ENCODE results near the gene A4GALT. TPM values are rescaled to one million over a fixed set of nuclear protein-coding genes. Genes with fewer than 3 reads are reported as not detected.
"Not testable (repeated sequence)": the region's sequence is repeated elsewhere in the genome, so short reads cannot be mapped to it uniquely, and the experiment has no call there.

A4GALT gene
- total RNA-seq, 1 donor from 2014 or later: 32.8 TPM

- Mint-ChIP-seq H3K36me3 (ENCODE audit: unreplicated experiment) (no peaks in the 10 kb centered on the region), H3K27me3 (ENCODE audit: unreplicated experiment) (peaks cover 6% of the 10 kb centered on the region), H3K4me1 (ENCODE audit: unreplicated experiment) (peaks cover 3% of the 10 kb centered on the region), H3K4me3 (ENCODE audit: unreplicated experiment) (no peak overlapping the region), H3K27ac (ENCODE audit: unreplicated experiment) (no peak overlapping the region), H3K9me3 (ENCODE audit: unreplicated experiment) (no peaks in the 10 kb centered on the region)
- TF ChIP-seq CTCF (IDR thresholded peaks at IDR 0.05): no peak
- no peak for DNase-seq (ENCODE audit: extremely low spot score, unreplicated experiment)
Measured at GRCh38 chr22:42734406-42734805, 13.7 kb upstream of the A4GALT start.

DNA sequence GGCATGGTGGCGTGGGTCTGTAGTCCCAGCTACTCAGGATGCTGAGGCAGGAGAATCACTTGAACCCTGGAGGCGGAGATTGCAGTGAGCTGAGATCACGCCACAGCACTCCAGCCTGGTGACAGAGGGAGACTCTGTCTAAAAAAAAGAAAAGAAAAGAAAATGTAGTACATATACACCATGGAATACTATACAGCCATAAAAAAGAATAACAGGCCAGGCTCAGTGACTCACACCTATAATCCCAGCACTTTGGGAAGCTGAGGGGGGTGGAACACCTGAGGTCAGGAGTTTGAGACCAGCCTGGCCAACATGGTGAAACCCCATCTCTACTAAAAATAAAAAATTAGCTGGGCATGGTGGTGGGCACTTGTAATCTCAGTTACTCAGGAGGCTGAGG, 12.7 kb upstream of the A4GALT start:
- not testable (repeated sequence) for H3K9me3 Mint-ChIP-seq (ENCODE audit: unreplicated experiment); H3K36me3 Mint-ChIP-seq (ENCODE audit: unreplicated experiment); H3K4me1 Mint-ChIP-seq (ENCODE audit: unreplicated experiment); H3K27me3 Mint-ChIP-seq (ENCODE audit: unreplicated experiment); H3K4me3 Mint-ChIP-seq (ENCODE audit: unreplicated experiment); H3K27ac Mint-ChIP-seq (ENCODE audit: unreplicated experiment); DNase-seq (ENCODE audit: extremely low spot score, unreplicated experiment)

DNA sequence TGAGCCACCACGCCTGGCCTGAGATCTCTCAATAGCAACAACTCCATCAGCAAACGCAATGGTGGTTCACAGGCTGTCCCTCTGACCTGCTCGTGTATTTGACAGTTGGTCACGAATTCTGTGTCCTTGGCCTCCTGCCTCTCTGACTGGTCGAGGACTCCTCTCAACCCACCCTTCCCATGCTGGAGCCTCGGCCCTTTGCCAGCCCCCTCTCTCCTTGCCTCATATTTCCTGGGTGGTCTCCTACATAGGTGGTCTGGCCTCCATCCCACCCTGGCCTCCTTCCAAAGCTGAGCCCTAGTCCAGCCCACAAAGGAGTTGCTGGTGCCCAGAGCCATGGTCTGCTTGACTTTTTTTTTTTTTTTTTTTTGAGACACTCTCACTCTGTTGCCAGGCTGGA, 11.4 kb upstream of the A4GALT start:
- Mint-ChIP-seq H3K4me1 (ENCODE audit: unreplicated experiment) (peaks cover 11% of the 10 kb centered on the region), H3K36me3 (ENCODE audit: unreplicated experiment) (no peaks in the 10 kb centered on the region), H3K27ac (ENCODE audit: unreplicated experiment) (no peak overlapping the region), H3K9me3 (ENCODE audit: unreplicated experiment) (no peaks in the 10 kb centered on the region), H3K4me3 (ENCODE audit: unreplicated experiment) (no peak overlapping the region), H3K27me3 (ENCODE audit: unreplicated experiment) (peaks cover 6% of the 10 kb centered on the region)
- no peak for DNase-seq (ENCODE audit: extremely low spot score, unreplicated experiment)
- TF ChIP-seq CTCF (IDR thresholded peaks at IDR 0.05): no peak

- no peak for TF ChIP-seq CTCF (IDR thresholded peaks at IDR 0.05)
- Mint-ChIP-seq H3K36me3 (ENCODE audit: unreplicated experiment) (no peaks in the 10 kb centered on the region), H3K4me1 (ENCODE audit: unreplicated experiment) (peaks cover 32% of the 10 kb centered on the region), H3K4me3 (ENCODE audit: unreplicated experiment) (no peak overlapping the region), H3K9me3 (ENCODE audit: unreplicated experiment) (no peaks in the 10 kb centered on the region), H3K27ac (ENCODE audit: unreplicated experiment) (peak overlapping the region; percentile 93), H3K27me3 (ENCODE audit: unreplicated experiment) (no peaks in the 10 kb centered on the region)
- no peak for DNase-seq (ENCODE audit: extremely low spot score, unreplicated experiment)
Measured at GRCh38 chr22:42726811-42727210, 6.1 kb upstream of the A4GALT start.

DNA sequence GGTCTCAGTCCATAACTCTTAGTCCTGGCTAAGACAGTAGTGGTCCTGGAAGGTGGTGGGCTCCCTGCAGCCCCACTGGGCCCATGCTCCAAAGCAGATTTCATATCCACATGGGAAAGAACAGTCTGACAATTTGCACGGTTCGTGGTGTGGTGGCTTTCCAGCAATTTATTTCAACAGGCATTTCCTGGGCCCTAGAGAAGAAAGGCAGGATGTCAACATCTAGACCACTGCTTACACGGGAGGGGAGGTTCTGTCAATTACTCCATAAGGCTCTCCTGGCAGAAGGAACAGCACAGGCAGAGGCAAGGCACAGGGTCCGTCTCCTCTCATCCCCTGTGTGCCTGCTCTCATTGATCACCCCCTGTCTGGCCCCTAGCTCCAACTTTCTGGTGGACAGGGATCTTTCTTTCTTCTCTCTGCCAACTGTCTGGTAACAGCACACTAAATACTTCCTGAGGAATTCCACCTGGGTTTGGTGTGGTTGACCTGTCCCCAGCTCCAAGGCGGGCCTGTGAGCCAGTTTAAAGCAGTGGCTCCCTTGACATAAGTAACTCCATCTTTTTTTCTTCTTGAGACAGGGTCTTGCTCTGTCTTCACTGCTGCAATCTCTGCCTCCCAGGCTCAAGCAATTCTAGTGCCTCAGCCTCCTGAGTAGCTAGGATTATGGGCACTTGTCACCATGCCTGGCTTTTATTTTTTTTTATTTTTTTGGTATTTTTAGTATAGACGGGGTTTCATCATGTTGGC, 5.1 kb upstream of the A4GALT start:
- TF ChIP-seq CTCF (IDR thresholded peaks at IDR 0.05): no peak
- Mint-ChIP-seq H3K27me3 (ENCODE audit: unreplicated experiment) (peaks cover 5% of the 10 kb centered on the region), H3K4me1 (ENCODE audit: unreplicated experiment) (peaks cover 41% of the 10 kb centered on the region), H3K27ac (ENCODE audit: unreplicated experiment) (no peak overlapping the region), H3K36me3 (ENCODE audit: unreplicated experiment) (no peaks in the 10 kb centered on the region), H3K9me3 (ENCODE audit: unreplicated experiment) (no peaks in the 10 kb centered on the region), H3K4me3 (ENCODE audit: unreplicated experiment) (no peak overlapping the region)
- DNase-seq (ENCODE audit: extremely low spot score, unreplicated experiment): no peak

Measured in osteocyte (in vitro differentiated cells).